H1 (cell line): ENCODE measurements around the gene ADGRV1. TPM values are rescaled to one million over a fixed set of nuclear protein-coding genes. Genes with fewer than 3 reads are reported as not detected.

Experiments used
- CTBP2 ChIP-seq: IDR thresholded peaks from 2 replicates; pipeline ENCODE4 v1.7.0; 2011; ENCODE audit warnings: borderline replicate concordance, mild to moderate bottlenecking, moderate library complexity, mixed read lengths, low read length; ENCODE audit not compliant: insufficient read depth, insufficient read length
- KDM4A ChIP-seq: IDR thresholded peaks from one replicate; pipeline ENCODE4 v1.7.1; 2012; ENCODE audit warnings: low read depth, mild to moderate bottlenecking, moderate library complexity, low read length, inconsistent platforms; ENCODE audit not compliant: severe bottlenecking
- PHF8 ChIP-seq: fragments of 200-600 bp; sonication (generic); conservative IDR thresholded peaks from 2 replicates; pipeline ENCODE4 v1.7.1; 2012; ENCODE audit warnings: low read depth, mild to moderate bottlenecking, inconsistent platforms, low read length, moderate library complexity
- polyA plus RNA-seq, 7 experiments: library from polyadenylated mRNA; depleted of rRNA in 3 of 7; stranded (reverse) in 5 of 7; unstranded in 2 of 7; fragments of >200 nt in 5 of 7; fragments of 200-250 nt in 2 of 7; gene quantifications; 1 replicate in 5 of 7; 2 replicates in 1 of 7; 4 replicates in 1 of 7; pipeline versions ENCODE4 v1.2.1 to v1.2.3, GENCODE V29; 2011 to 2013; ENCODE audit warnings: missing spikeins in 2 of 7, mixed read lengths in 2 of 7
- total RNA-seq: library from RNA; stranded (reverse); fragmentation: NEBNext Ultra II Directional; extraction: Animal tissue kit (Norgen Biotek cat#: 25700); gene quantifications from 2 replicates; pipeline ENCODE4 v1.2.1, GENCODE V29; 2021

The ADGRV1 gene
- total and polyA plus RNA-seq, 2 of the 8 experiments (the other 6 are each of a cell fraction or from before 2014, with no cell fraction given): 53.1 to 62.2 TPM

DNA sequence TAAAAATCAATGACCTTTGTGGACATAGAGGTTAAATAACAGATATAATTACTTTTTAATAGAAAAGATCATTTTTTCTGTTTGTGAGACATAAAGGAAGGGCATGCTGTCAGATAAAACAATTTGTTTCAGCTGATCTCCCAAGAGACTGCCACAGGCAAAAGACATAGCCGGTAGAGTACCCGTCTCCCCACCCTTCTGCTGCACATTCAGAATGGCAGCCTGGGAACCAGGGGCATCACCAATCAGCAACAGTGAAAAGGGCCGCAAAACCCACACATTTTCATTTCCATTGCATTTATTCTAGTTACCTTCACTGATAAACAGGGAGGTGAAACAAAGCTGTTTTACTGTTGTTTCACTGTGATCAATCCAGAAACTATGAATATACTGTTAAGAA is 466.9 kb downstream of the ADGRV1 start (continued):
- TF ChIP-seq KDM4A: no peak
- no peak for TF ChIP-seq PHF8
- no peak for TF ChIP-seq CTBP2
